NCI-H1092 treated with DMSO at 0.1 percent for 48 hours (cell line): Measurements from ENCODE around the gene SIAE.
A peak's percentile ranks its signal among the peaks of the same experiment; 100 is the strongest.

ENCODE experiments used
- DNase-seq: peaks from one replicate; lab custom pipeline; 2025; lab: John Stamatoyannopoulos, UW

Gene SIAE

GRCh38 chr11:124663861-124664260 is 9.7 kb downstream of the SIAE start:
- no peak for DNase-seq

- no peak for DNase-seq
Measured at GRCh38 chr11:124662106-124662505, 11.4 kb downstream of the SIAE start.

- no peak for DNase-seq
Measured at GRCh38 chr11:124661553-124661952, 12.0 kb downstream of the SIAE start.

GRCh38 chr11:124658986-124659385 is 14.6 kb downstream of the SIAE start:
- DNase-seq = no peak

GRCh38 chr11:124658501-124658900 is 15.0 kb downstream of the SIAE start:
- no peak for DNase-seq

- DNase-seq = no peak
Measured at GRCh38 chr11:124657904-124658303, 15.6 kb downstream of the SIAE start.

- DNase-seq = peak; percentile 71
Measured at GRCh38 chr11:124656774-124657630, 16.5 kb downstream of the SIAE start.

- DNase-seq = no peak
Measured at GRCh38 chr11:124648610-124649009, 24.9 kb downstream of the SIAE start.

- DNase-seq = no peak
Measured at GRCh38 chr11:124646148-124646547, 27.4 kb downstream of the SIAE start.

GRCh38 chr11:124644426-124645280 is 28.9 kb downstream of the SIAE start:
- DNase-seq = peak; percentile 78

- DNase-seq = no peak
Measured at GRCh38 chr11:124643605-124644425, 29.7 kb downstream of the SIAE start.

GRCh38 chr11:124643042-124643604 is 30.4 kb downstream of the SIAE start:
- DNase-seq = no peak

- DNase-seq = no peak
Measured at GRCh38 chr11:124642628-124643027, 30.9 kb downstream of the SIAE start.

- DNase-seq = no peak
Measured at GRCh38 chr11:124640666-124641065, 32.9 kb downstream of the SIAE start.

- DNase-seq = no peak
Measured at GRCh38 chr11:124639186-124639585, 34.4 kb downstream of the SIAE start.

- no peak for DNase-seq
Measured at GRCh38 chr11:124638500-124638899, 35.0 kb downstream of the SIAE start.

GRCh38 chr11:124635932-124636331 is 37.6 kb downstream of the SIAE start:
- DNase-seq = no peak

- DNase-seq = no peak
Measured at GRCh38 chr11:124633355-124633754, 40.2 kb downstream of the SIAE start.

- no peak for DNase-seq
Measured at GRCh38 chr11:124629961-124630360, 43.6 kb downstream of the SIAE start.

- no peak for DNase-seq
Measured at GRCh38 chr11:124627546-124627945, 46.0 kb downstream of the SIAE start.

GRCh38 chr11:124625504-124626168 is 47.9 kb downstream of the SIAE start:
- DNase-seq = no peak
